ENCODE data around the gene NOD2.

DNA sequence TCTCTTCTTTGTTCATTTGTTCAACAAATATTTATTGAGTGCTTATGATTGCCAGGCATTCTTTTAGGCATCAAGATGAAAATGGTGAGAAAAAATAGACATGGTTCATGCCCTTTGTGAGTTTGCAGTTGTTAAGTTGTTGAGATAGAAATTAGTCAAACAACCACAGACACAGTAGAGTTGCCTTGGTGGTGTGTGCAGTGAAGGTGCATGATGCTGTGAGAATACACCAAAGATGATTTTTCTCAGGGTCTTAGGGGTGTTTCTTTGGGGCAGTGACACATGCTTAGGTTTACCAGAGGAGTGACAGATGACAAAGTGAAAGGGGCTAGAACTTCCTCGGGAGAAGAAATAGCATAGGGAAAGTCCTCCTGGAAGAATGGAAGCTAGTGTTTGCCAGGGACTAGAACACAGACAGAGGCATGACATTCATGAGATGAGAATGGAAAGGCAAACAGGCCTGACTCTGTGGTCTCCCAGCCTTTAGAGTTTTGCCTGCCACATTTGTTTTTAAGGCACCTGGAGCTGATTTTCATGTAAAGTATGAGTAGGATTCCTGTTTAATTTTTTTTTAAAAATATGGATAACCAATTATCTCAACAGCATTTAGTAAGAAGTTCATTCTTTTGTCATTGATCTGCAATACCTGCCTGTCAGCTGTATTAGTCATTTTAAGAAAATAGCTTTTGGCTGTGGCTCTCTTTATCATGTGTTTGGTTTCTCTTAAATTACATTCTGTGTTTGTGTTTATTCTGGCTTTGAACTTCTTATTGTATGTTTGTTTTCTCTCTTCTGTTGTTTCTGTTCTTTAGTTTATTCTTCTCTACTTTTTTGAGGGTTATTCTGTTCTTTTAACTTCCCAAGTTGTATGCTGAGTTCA is 85.1 kb downstream of the NOD2 start:
- TF ChIP-seq, protein P1, sequence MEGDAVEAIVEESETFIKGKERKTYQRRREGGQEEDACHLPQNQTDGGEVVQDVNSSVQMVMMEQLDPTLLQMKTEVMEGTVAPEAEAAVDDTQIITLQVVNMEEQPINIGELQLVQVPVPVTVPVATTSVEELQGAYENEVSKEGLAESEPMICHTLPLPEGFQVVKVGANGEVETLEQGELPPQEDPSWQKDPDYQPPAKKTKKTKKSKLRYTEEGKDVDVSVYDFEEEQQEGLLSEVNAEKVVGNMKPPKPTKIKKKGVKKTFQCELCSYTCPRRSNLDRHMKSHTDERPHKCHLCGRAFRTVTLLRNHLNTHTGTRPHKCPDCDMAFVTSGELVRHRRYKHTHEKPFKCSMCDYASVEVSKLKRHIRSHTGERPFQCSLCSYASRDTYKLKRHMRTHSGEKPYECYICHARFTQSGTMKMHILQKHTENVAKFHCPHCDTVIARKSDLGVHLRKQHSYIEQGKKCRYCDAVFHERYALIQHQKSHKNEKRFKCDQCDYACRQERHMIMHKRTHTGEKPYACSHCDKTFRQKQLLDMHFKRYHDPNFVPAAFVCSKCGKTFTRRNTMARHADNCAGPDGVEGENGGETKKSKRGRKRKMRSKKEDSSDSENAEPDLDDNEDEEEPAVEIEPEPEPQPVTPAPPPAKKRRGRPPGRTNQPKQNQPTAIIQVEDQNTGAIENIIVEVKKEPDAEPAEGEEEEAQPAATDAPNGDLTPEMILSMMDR (IDR thresholded peaks at IDR 0.05) = no peak
- TF ChIP-seq POLR2A (IDR thresholded peaks at IDR 0.05) = no peak

Measured in heart left ventricle (tissue), 13 donors.